Thoracic aorta (tissue), 2 donors: Measurements from ENCODE around the gene PSAP. TPM values are rescaled to one million over a fixed set of nuclear protein-coding genes. Genes with fewer than 3 reads are reported as not detected.

ENCODE experiments used
- ATAC-seq: fragments of 150-250 bp; one replicate; pipeline ENCODE4 v1.8.0; 2017; ENCODE audit warnings: low read depth; ENCODE audit not compliant: insufficient number of reproducible peaks, low FRiP score
- DNase-seq: peaks from one replicate; pipeline ENCODE4 v3.0.0-alpha.2; 2020; ENCODE audit warnings: low spot score
- H3K27ac ChIP-seq, 2 donors: fragments of 200-600 bp; sonication (generic); 1 replicate in 1 of 2; 2 replicates in 1 of 2; pipeline ENCODE4 v1.5.1; 2016; ENCODE audit warnings: mild to moderate bottlenecking in 2 of 2, moderate library complexity in 2 of 2
- H3K27me3 ChIP-seq: fragments of 200-600 bp; sonication (generic); replicated peaks from 2 replicates; pipeline ENCODE4 v1.6.0; 2016; ENCODE audit warnings: mild to moderate bottlenecking; ENCODE audit not compliant: insufficient read depth
- H3K36me3 ChIP-seq: fragments of 200-600 bp; sonication (generic); one replicate; pipeline ENCODE4 v1.5.1; 2016
- H3K4me1 ChIP-seq, 2 donors: fragments of 200-600 bp; sonication (generic); 1 replicate in 1 of 2; 2 replicates in 1 of 2; pipeline versions ENCODE4 v1.5.1 to v1.6.0; 2016; ENCODE audit warnings: low read depth in 2 of 2, mild to moderate bottlenecking in 1 of 2; ENCODE audit not compliant: control insufficient read depth in 1 of 2
- H3K4me3 ChIP-seq: fragments of 200-600 bp; sonication (generic); 2 replicates; pipeline ENCODE4 v1.5.1; 2016; ENCODE audit warnings: mild to moderate bottlenecking
- H3K9me3 ChIP-seq: fragments of 200-600 bp; sonication (generic); 2 replicates; pipeline ENCODE4 v1.5.1; 2016
- CTCF ChIP-seq: fragments of 200-600 bp; sonication (generic); IDR thresholded peaks from one replicate; pipeline ENCODE4 v1.5.1; 2019; ENCODE audit warnings: antibody characterized with exemption
- total RNA-seq, 2 donors: library from RNA; depleted of rRNA; stranded (reverse); fragments of >200 nt; gene quantifications; one replicate each; pipeline versions ENCODE4 v1.1.0 to v1.2.3, GENCODE V29; 2016

PSAP gene
- total RNA-seq, 2 donors from 2014 or later, result 1,091 to 1,135 TPM

GRCh38 chr10:71845410-71846405, 5.3 kb downstream of the PSAP start:
- H3K4me3 ChIP-seq, result no peak overlapping the region
- DNase-seq (no peak), ATAC-seq (no peak)
- H3K27ac ChIP-seq, result no peak overlapping the region
- no peaks in the 10 kb centered on the region for H3K36me3 ChIP-seq
- H3K27me3 ChIP-seq, result no peaks in the 10 kb centered on the region
- TF ChIP-seq CTCF, result no peak
- H3K4me1 ChIP-seq, result peaks cover 34 to 68% of the 10 kb centered on the region in 2 donors
- no peaks in the 10 kb centered on the region for H3K9me3 ChIP-seq

GRCh38 chr10:71844695-71845094, 6.4 kb downstream of the PSAP start:
- DNase-seq, result no peak
- peaks cover 40 to 73% of the 10 kb centered on the region in 2 donors for H3K4me1 ChIP-seq

GRCh38 chr10:71844084-71844483, 7.0 kb downstream of the PSAP start:
- no peak overlapping the region for H3K27ac ChIP-seq
- no peak overlapping the region for H3K4me3 ChIP-seq
- no peaks in the 10 kb centered on the region for H3K9me3 ChIP-seq
- H3K4me1 ChIP-seq, result peaks cover 36 to 73% of the 10 kb centered on the region in 2 donors
- H3K27me3 ChIP-seq, result no peaks in the 10 kb centered on the region
- no peaks in the 10 kb centered on the region for H3K36me3 ChIP-seq
- TF ChIP-seq CTCF, result no peak
- no peak for DNase-seq
- ATAC-seq, result no peak

More at GRCh38 chr10:71844695-71845094, 6.4 kb downstream of the PSAP start:
- Histone ChIP-seq H3K9me3 (no peaks in the 10 kb centered on the region), H3K36me3 (no peaks in the 10 kb centered on the region), H3K4me3 (no peak overlapping the region), H3K27ac (no peak overlapping the region), H3K27me3 (no peaks in the 10 kb centered on the region)
- no peak for TF ChIP-seq CTCF
- ATAC-seq, result no peak

- H3K4me3 ChIP-seq, result no peak overlapping the region
- no peak for TF ChIP-seq CTCF
- ATAC-seq (no peak), DNase-seq (no peak)
- no peak overlapping the region for H3K27ac ChIP-seq
- H3K36me3 ChIP-seq, result no peaks in the 10 kb centered on the region
- H3K4me1 ChIP-seq, result peaks cover 27 to 73% of the 10 kb centered on the region in 2 donors
- H3K27me3 ChIP-seq, result no peaks in the 10 kb centered on the region
- no peaks in the 10 kb centered on the region for H3K9me3 ChIP-seq
Observed at GRCh38 chr10:71842856-71843686, 8.0 kb downstream of the PSAP start.

GRCh38 chr10:71842422-71842821, 8.6 kb downstream of the PSAP start:
- no peaks in the 10 kb centered on the region for H3K9me3 ChIP-seq
- no peak overlapping the region for H3K27ac ChIP-seq
- no peak overlapping the region for H3K4me3 ChIP-seq
- DNase-seq (no peak), ATAC-seq (no peak)
- no peaks in the 10 kb centered on the region for H3K36me3 ChIP-seq
- no peak for TF ChIP-seq CTCF
- no peaks in the 10 kb centered on the region for H3K27me3 ChIP-seq
- H3K4me1 ChIP-seq, result peaks cover 29 to 73% of the 10 kb centered on the region in 2 donors
